Skeletal muscle tissue (tissue), 4 donors: ENCODE data around the gene ELOVL1. TPM values are rescaled to one million over a fixed set of nuclear protein-coding genes. Genes with fewer than 3 reads are reported as not detected.

Experiments
- H3K27ac ChIP-seq: one replicate; pipeline ENCODE4 v1.7.0; 2013; ENCODE audit warnings: mild to moderate bottlenecking, low read depth, low read length, inconsistent platforms
- H3K27me3 ChIP-seq, 3 donors: one replicate each; pipeline ENCODE4 v1.7.0; 2013; ENCODE audit warnings: low read length in 3 of 3; ENCODE audit not compliant: control insufficient read depth in 3 of 3, insufficient read depth in 3 of 3
- H3K36me3 ChIP-seq, 3 donors: one replicate each; pipeline ENCODE4 v1.7.0; 2013; ENCODE audit warnings: low read length in 3 of 3; ENCODE audit not compliant: control insufficient read depth in 3 of 3, insufficient read depth in 3 of 3
- H3K4me1 ChIP-seq, 3 donors: one replicate each; pipeline ENCODE4 v1.7.0; 2013; ENCODE audit warnings: low read length in 3 of 3, mild to moderate bottlenecking in 3 of 3; ENCODE audit not compliant: control insufficient read depth in 3 of 3, insufficient read depth in 3 of 3
- H3K4me3 ChIP-seq, 3 donors: one replicate each; pipeline ENCODE4 v1.7.0; 2013; ENCODE audit warnings: low read length in 3 of 3
- H3K9ac ChIP-seq, 3 donors: one replicate each; pipeline ENCODE4 v1.7.0; 2013; ENCODE audit warnings: low read length in 3 of 3, mild to moderate bottlenecking in 3 of 3, moderate library complexity in 2 of 3, low read depth in 1 of 3
- H3K9me3 ChIP-seq, 3 donors: one replicate each; pipeline ENCODE4 v1.7.0; 2013; ENCODE audit warnings: low read length in 3 of 3; ENCODE audit not compliant: control insufficient read depth in 3 of 3
- total RNA-seq: library from RNA; depleted of rRNA; stranded (reverse); fragments of >200 nt; gene quantifications from one replicate; pipeline ENCODE4 v1.2.3, GENCODE V29; 2014
- donor health status: Osteomylitis.

ELOVL1 gene
- total RNA-seq, 1 donor from 2014 or later, result 13.0 TPM

DNA sequence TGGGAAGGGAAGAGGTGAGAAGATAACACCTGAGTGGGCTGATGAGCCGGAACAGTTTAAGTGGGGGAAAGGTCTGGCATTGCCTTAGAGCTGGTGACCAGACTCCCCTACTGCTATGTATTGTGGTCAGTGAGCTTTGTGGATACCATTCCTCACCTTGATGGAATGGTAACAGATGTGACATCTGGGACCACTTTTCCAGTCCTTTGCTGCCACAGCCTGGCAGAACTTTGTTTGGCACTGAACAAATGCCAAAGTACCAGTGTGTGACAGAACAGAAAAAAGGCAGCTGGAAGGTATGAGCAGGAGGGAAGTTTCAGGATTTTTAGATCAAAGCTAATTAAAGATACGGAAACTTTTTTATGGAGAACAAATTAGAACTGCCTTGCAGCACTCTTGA, 15.6 kb upstream of the ELOVL1 start:
- Histone ChIP-seq H3K4me1 (peaks cover 7 to 20% (median 10%) of the 10 kb centered on the region in 3 donors), H3K27ac (no peak overlapping the region), H3K4me3 (no peak overlapping the region), H3K36me3 (peaks cover 48 to 70% (median 65%) of the 10 kb centered on the region in 3 donors), H3K9me3 (no peaks in the 10 kb centered on the region), H3K27me3 (no peaks in the 10 kb centered on the region), H3K9ac (no peak overlapping the region)

DNA sequence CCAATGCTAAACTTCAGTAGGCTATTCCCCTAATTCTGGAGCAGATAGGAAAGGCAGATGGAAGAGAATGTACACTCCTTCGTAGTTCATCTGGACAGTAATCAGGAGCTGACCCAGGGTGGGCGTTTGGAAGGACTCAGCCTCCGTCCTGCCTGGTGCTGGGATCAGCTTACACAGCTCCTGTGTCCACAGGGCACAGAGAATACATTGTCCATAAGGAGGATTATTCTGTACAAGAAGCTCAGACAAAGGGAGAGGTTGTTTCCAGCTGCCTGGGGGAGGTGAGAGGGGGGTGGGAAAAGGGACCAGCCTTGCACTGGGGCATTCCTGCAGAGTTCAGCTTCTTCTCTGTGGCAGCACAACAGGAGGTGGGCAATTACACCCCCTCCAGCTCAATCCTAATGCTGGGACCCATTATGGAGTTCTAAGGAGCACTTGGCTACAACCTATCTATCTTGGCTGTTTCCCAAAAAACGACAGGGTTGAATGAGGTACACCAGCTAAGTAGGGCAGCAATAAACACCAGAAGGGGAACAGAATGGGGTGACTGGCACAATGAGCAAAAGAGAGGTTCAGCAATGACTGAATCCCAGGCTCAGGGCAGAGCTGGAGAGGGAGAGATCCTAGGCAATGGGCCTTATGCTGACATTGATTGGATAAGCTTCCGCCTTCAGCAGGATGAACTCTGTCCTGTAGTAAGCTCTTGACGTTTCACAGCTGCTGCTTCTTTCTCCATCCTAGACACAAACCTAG, 14.4 kb upstream of the ELOVL1 start:
- Histone ChIP-seq H3K4me3 (no peak overlapping the region), H3K27me3 (no peaks in the 10 kb centered on the region), H3K27ac (no peak overlapping the region), H3K4me1 (peaks cover 0 to 10% (median 3%) of the 10 kb centered on the region in 3 donors), H3K9me3 (no peaks in the 10 kb centered on the region), H3K36me3 (peaks cover 48 to 70% (median 61%) of the 10 kb centered on the region in 3 donors), H3K9ac (no peak overlapping the region)

DNA sequence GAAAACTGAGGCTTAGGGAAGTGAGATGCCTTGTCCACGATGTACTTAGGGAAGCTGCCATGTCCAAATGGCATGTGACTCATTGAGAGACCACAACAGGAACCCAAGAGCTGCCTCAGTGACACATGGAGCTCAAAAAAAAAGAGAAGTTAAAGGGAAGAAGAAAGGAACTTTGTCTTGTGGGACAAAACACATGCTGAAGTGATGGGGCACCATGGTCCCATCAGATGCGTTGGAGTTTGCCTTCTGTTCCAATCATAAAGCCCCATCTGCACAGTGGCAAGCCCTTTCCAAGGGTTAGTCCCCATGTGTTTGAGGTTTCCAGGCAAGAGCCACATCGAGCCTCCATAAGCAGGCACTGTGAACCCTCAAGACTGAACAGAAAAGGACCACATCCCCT, 13.8 kb upstream of the ELOVL1 start:
- Histone ChIP-seq H3K9ac (no peak overlapping the region), H3K4me1 (peaks cover 0 to 10% (median 3%) of the 10 kb centered on the region in 3 donors), H3K36me3 (peaks cover 43 to 70% (median 60%) of the 10 kb centered on the region in 3 donors), H3K4me3 (no peak overlapping the region), H3K9me3 (no peaks in the 10 kb centered on the region), H3K27ac (no peak overlapping the region), H3K27me3 (no peaks in the 10 kb centered on the region)

DNA sequence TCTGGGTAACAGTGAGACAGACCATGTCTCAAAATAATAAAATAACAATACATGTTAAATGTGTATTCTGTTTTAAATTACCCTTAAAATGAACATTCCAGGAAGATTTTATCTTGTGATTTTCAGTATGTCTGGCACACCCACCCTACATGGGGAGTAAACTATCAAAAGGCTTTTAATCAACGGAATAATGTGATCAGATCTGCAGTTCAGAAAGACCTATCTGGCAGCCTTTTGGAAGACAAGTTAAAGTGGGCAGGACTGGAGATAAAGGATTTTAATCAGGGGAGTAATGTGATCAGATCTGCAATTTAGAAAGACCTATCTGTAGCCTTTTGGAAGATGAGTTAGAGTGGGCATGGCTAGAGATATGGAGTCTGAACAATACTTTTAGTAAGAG, 11.7 kb upstream of the ELOVL1 start:
- H3K9ac ChIP-seq, result no peak overlapping the region
- H3K27ac ChIP-seq, result no peak overlapping the region
- peaks cover 0 to 10% (median 3%) of the 10 kb centered on the region in 3 donors for H3K4me1 ChIP-seq
- no peak overlapping the region for H3K4me3 ChIP-seq
- H3K36me3 ChIP-seq, result peaks cover 22 to 51% (median 39%) of the 10 kb centered on the region in 3 donors
- H3K27me3 ChIP-seq, result no peaks in the 10 kb centered on the region
- H3K9me3 ChIP-seq, result no peaks in the 10 kb centered on the region

DNA sequence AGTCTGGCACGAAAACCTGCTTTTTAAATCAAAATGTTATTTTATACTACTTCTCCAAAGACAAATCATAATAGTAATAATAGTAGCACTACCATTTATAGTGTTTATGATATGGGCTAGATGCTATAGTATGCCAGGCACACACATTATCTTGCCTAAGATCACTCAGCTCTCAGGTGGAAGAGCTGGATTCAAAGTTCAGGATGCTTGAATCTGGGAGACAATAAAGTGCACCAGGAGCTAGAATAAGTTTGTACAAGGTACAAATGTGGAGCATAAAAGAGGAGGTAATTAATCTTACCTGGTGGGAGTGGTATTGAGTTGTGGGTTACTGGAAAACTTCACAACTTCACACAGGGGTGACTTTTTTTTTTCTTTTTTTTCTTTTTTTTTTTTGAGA, 10.0 kb upstream of the ELOVL1 start:
- H3K27me3 ChIP-seq, result no peaks in the 10 kb centered on the region
- no peak overlapping the region for H3K9ac ChIP-seq
- H3K36me3 ChIP-seq, result peaks cover 12 to 38% (median 26%) of the 10 kb centered on the region in 3 donors
- H3K4me3 ChIP-seq, result no peak overlapping the region
- no peak overlapping the region for H3K27ac ChIP-seq
- peaks cover 0 to 20% (median 3%) of the 10 kb centered on the region in 3 donors for H3K4me1 ChIP-seq
- H3K9me3 ChIP-seq, result no peaks in the 10 kb centered on the region

DNA sequence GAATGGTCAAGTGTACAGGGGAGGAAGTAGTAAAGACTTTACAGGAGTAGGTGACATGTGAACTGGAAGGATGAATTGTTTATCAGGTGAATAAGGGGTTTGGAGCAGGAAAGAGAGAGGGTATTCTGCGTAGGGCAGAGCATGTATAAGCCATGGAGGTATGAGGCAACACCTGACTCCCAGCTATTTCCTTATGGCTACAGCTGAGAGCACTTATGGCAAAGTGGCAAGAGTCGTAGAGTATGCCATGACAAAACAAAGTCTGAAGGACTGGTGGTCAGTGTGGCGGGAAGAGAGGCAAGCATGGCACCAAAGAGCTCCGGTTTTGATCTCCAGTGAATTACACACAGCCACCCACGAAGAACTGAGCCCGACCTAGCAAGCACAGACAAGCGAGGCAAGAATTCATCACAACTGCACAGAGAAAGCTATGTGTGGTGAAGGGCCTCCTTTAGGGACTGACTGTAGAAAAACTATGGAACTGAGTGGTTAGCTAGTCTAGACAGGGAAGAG, 9.0 kb upstream of the ELOVL1 start:
- Histone ChIP-seq H3K4me3 (no peak overlapping the region), H3K36me3 (peaks cover 3 to 28% (median 20%) of the 10 kb centered on the region in 3 donors), H3K27me3 (no peaks in the 10 kb centered on the region), H3K27ac (no peak overlapping the region), H3K4me1 (peaks cover 0 to 12% (median 1%) of the 10 kb centered on the region in 3 donors), H3K9ac (no peak overlapping the region), H3K9me3 (no peaks in the 10 kb centered on the region)

DNA sequence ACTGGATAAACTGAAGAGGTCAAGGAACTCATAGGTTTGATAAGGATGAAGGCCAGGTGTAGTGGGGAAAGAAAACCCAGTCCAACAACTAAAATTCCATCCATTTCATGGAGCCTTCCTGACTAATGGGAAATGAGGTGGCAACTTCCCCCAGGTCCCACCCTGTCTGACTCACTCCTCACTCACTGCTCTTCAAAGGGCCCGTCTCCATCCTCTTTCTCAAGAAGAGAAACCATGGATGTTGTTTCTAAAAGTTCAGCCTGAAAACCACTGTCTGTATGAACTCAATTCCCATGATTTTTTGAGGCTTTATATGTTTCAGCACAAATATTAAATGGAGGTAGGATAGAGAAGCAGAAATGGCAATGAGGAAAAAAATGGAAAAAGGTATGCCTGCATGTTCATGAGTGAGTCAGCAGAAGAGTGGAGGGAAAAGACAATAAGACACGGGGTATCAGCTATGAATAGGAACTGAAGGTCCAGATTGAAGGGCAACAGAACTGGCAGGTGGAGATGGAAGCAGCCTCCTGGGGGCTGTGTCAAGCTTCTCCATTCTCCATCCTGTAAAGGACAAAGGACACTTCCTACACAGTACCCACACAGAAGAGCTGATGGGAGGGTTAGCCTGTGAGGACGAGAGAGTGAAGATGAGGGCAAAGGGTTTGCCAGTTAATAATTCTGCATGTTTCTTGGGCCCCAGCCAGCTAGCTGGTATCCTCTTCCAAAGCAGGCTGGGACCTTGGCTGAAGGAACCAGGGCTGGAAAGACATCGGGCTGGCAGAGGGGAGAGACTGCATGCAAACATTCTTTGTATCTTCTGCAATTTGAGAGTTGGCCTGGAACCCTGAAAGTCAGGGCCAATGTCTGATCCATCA, 5.5 kb upstream of the ELOVL1 start:
- Histone ChIP-seq H3K4me1 (peaks cover 7 to 18% (median 8%) of the 10 kb centered on the region in 3 donors), H3K9ac (no peak overlapping the region), H3K9me3 (no peaks in the 10 kb centered on the region), H3K4me3 (no peak overlapping the region), H3K36me3 (peaks cover 2 to 17% (median 12%) of the 10 kb centered on the region in 3 donors), H3K27ac (no peak overlapping the region), H3K27me3 (no peaks in the 10 kb centered on the region)

DNA sequence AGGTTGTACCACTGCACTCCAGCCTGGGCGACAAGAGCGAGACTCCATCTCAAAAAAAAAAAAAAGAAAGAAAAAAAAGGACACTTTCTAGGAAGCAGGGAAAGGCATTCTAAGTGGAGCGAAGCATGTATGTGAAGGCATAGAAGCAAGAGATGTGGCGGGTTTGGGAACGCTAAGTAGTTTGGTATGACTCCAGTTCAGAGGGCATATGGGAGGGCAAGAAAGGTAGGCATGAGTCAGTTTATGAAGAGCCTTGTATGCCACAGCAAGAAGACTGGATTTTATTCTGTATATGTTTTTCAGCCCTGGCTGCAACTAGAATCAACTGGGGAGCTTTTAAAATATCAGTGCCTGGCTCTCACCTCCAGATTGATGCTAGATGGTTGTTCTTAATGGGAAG, 4.4 kb upstream of the ELOVL1 start:
- H3K36me3 ChIP-seq, result peaks cover 2 to 15% (median 12%) of the 10 kb centered on the region in 3 donors
- no peaks in the 10 kb centered on the region for H3K27me3 ChIP-seq
- H3K27ac ChIP-seq, result no peak overlapping the region
- peaks cover 11 to 23% (median 12%) of the 10 kb centered on the region in 3 donors for H3K4me1 ChIP-seq
- H3K4me3 ChIP-seq, result no peak overlapping the region
- H3K9me3 ChIP-seq, result no peaks in the 10 kb centered on the region
- H3K9ac ChIP-seq, result no peak overlapping the region

DNA sequence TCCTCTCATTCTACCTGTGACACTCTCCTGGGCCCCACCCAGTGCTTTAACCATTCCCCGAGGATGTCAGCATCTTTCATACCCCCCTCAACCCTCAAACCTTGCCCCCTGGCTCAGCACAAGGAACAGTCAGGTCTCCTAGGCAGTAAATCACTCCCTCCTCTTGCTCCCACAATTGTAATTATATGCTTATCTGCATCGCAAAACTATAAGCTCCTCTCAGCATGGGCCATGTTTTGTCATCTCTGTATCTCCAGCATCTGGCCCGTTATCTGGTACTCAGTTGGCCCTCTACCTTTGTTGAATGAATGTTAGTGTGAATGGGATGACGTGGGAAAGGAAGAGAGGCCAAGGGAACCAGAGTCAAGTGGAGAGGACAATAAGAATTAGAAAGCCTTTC, 2.8 kb upstream of the ELOVL1 start:
- peaks cover 19 to 31% (median 20%) of the 10 kb centered on the region in 3 donors for H3K4me1 ChIP-seq

More for the DNA sequence above, 2.8 kb upstream of the ELOVL1 start:
- H3K9ac ChIP-seq, result no peak overlapping the region
- H3K36me3 ChIP-seq, result peaks cover 2 to 13% (median 6%) of the 10 kb centered on the region in 3 donors
- H3K4me3 ChIP-seq, result no peak overlapping the region
- no peaks in the 10 kb centered on the region for H3K9me3 ChIP-seq
- H3K27me3 ChIP-seq, result no peaks in the 10 kb centered on the region
- no peak overlapping the region for H3K27ac ChIP-seq
